Endothelial cell of umbilical vein (primary cell): ENCODE results near the gene TMEM233. TPM values are rescaled to one million over a fixed set of nuclear protein-coding genes. Genes with fewer than 3 reads are reported as not detected.

Experiments
- BruUV-seq: library from RNA; stranded (reverse); fragments of 400-500 nt; replicated peaks from 2 replicates; lab custom pipeline; 2021; lab: Mats Ljungman, UMichigan
- CTCF ChIA-PET: fragments of 300-600, 350-600 bp; sonication (Branson Sonifier 250); formaldehyde crosslinking; loops from one replicate; lab custom pipeline; 2021; ENCODE audit warnings: antibody characterized with exemption, inconsistent platforms; lab: Charles Lee
- POLR2A ChIA-PET: fragments of 300-600, 350-600 bp; sonication (Branson Sonifier 250); formaldehyde crosslinking; loops from one replicate; lab custom pipeline; 2021; ENCODE audit warnings: antibody characterized with exemption, inconsistent platforms; lab: Charles Lee
- DNase-seq: peaks from one replicate; pipeline ENCODE4 v3.0.0-alpha.2; 2011; ENCODE audit warnings: low read depth, low spot score
- FAIRE-seq: peaks from 2 replicates; lab custom pipeline; 2011; peaks lifted over from hg19 to GRCh38; lab: Jason Lieb, UNC
- H2AFZ ChIP-seq: 2 replicates; pipeline ENCODE4 v1.6.0; 2012; ENCODE audit warnings: low read depth, low read length, control low read depth, inconsistent platforms
- H3K27ac ChIP-seq: 2 replicates; pipeline ENCODE4 v1.5.1; 2011; ENCODE audit warnings: low read depth, mild to moderate bottlenecking, control low read depth, low read length, moderate library complexity; ENCODE audit not compliant: insufficient read depth
- H3K27me3 ChIP-seq, 2 experiments: 2 replicates each; pipeline versions ENCODE4 v1.6.0 to v1.6.1; 2011; ENCODE audit warnings: low read length in 2 of 2, mixed read lengths in 1 of 2; ENCODE audit not compliant: control insufficient read depth in 2 of 2, insufficient read depth in 2 of 2
- H3K36me3 ChIP-seq, 2 experiments: 2 replicates in 1 of 2; 3 replicates in 1 of 2; pipeline ENCODE4 v1.5.1; 2011; ENCODE audit warnings: low read length in 2 of 2, mild to moderate bottlenecking in 1 of 2, moderate library complexity in 1 of 2; ENCODE audit not compliant: control insufficient read depth in 2 of 2, insufficient read depth in 2 of 2; ENCODE audit errors: extremely low read depth in 1 of 2
- H3K4me1 ChIP-seq: 3 replicates; pipeline ENCODE4 v1.5.1; 2011; ENCODE audit warnings: mild to moderate bottlenecking, low read length; ENCODE audit not compliant: control insufficient read depth, insufficient read depth; ENCODE audit errors: extremely low read depth
- H3K4me2 ChIP-seq: 2 replicates; pipeline ENCODE4 v1.6.1; 2011; ENCODE audit warnings: low read length, control low read depth, mixed read lengths; ENCODE audit not compliant: insufficient read depth
- H3K4me3 ChIP-seq, 3 experiments: fragments of 200-600 bp in 1 of 3; sonication (generic), shearing (Covaris generic) in 1 of 3; replicated peaks in 1 of 3; 2 replicates each; pipeline ENCODE4 v1.5.1; 2011 to 2016; ENCODE audit warnings: control low read depth in 3 of 3, low read length in 3 of 3, mild to moderate bottlenecking in 2 of 3, inconsistent platforms in 1 of 3, low read depth in 1 of 3, moderate library complexity in 1 of 3; ENCODE audit not compliant: insufficient read depth in 1 of 3
- H3K79me2 ChIP-seq: 2 replicates; pipeline ENCODE4 v1.6.0; 2012; ENCODE audit warnings: low read length, inconsistent platforms; ENCODE audit not compliant: control insufficient read depth, insufficient read depth
- H3K9ac ChIP-seq: replicated peaks from 2 replicates; pipeline ENCODE3; 2011; ENCODE audit warnings: low read length, control low read depth; ENCODE audit not compliant: insufficient read depth; ENCODE audit errors: extremely low read depth
- H3K9me1 ChIP-seq: replicated peaks from 3 replicates; pipeline ENCODE4 v1.6.0; 2011; ENCODE audit warnings: mild to moderate bottlenecking, low read length; ENCODE audit not compliant: control insufficient read depth, insufficient read depth; ENCODE audit errors: extremely low read depth
- H3K9me3 ChIP-seq: replicated peaks from 2 replicates; pipeline ENCODE4 v1.5.1; 2012; ENCODE audit warnings: low read length, inconsistent platforms; ENCODE audit not compliant: control insufficient read depth, insufficient read depth
- H4K20me1 ChIP-seq: replicated peaks from 2 replicates; pipeline ENCODE3; 2011; ENCODE audit warnings: mild to moderate bottlenecking, low read length; ENCODE audit not compliant: control insufficient read depth, insufficient read depth; ENCODE audit errors: extremely low read depth
- EZH2 ChIP-seq: IDR thresholded peaks from 2 replicates; pipeline ENCODE4 v1.6.1; 2012; ENCODE audit warnings: borderline replicate concordance, low read depth, mild to moderate bottlenecking, moderate library complexity, low read length, inconsistent platforms; ENCODE audit not compliant: severe bottlenecking
- FOS ChIP-seq: IDR thresholded peaks from 2 replicates; pipeline ENCODE4 v1.6.1; 2011; ENCODE audit warnings: mild to moderate bottlenecking, low read length, moderate library complexity, borderline replicate concordance; ENCODE audit not compliant: insufficient read depth
- GATA2 ChIP-seq: IDR thresholded peaks from 2 replicates; pipeline ENCODE4 v1.7.0; 2011; ENCODE audit warnings: low read depth, mild to moderate bottlenecking, moderate library complexity, mixed read lengths, low read length; ENCODE audit not compliant: insufficient read length, insufficient read depth
- JUN ChIP-seq: IDR thresholded peaks from 2 replicates; pipeline ENCODE4 v1.6.1; 2011; ENCODE audit warnings: borderline replicate concordance, low read depth; ENCODE audit not compliant: insufficient read length, insufficient read depth
- MYC ChIP-seq: IDR thresholded peaks from one replicate; pipeline ENCODE4 v1.6.1; 2011; ENCODE audit warnings: mild to moderate bottlenecking, low read depth, low read length
- POLR2A ChIP-seq: IDR thresholded peaks from 2 replicates; pipeline ENCODE4 v1.6.1; 2012; ENCODE audit warnings: low read depth, mild to moderate bottlenecking, control low read depth, low read length
- POLR2AphosphoS5 ChIP-seq: IDR thresholded peaks from 2 replicates; pipeline ENCODE4 v1.6.1; 2012; ENCODE audit warnings: low read depth, mild to moderate bottlenecking, control low read depth, low read length, moderate library complexity; ENCODE audit not compliant: insufficient read depth
- dilution Hi-C: fragments of 300-500 bp; cut with MboI; formaldehyde crosslinking; loops from one replicate; pipeline ENCODE4 v1.15.0; 2019; ENCODE audit warnings: low sequenced_read_pairs; ENCODE audit not compliant: extremely low pct_ligation_motif_present
- intact Hi-C: fragments of 100-400 bp; cut with micrococcal nuclease; formaldehyde crosslinking; loops from one replicate; pipeline ENCODE4 v1.10.0; 2022
- polyA plus RNA-seq, 4 experiments: library from polyadenylated mRNA; depleted of rRNA in 3 of 4; stranded (reverse) in 3 of 4; unstranded in 1 of 4; fragments of >200 nt; gene quantifications; 2 replicates each; pipeline versions ENCODE4 v1.2.1 to v1.2.3, GENCODE V29; 2011 to 2012; ENCODE audit warnings: missing spikeins in 1 of 4
- total RNA-seq: library from RNA; stranded (reverse); gene quantifications from 2 replicates; pipeline ENCODE4 v1.2.3, GENCODE V29; 2021
- TF ChIP-seq, protein P1 (sequence below), 2 donors: IDR thresholded peaks; 1 replicate in 1 of 2; 2 replicates in 1 of 2; pipeline ENCODE4 v1.5.1; 2011; ENCODE audit warnings: low read length in 2 of 2, mild to moderate bottlenecking in 2 of 2, moderate library complexity in 2 of 2, control low read depth in 1 of 2, inconsistent platforms in 1 of 2, low read depth in 1 of 2; ENCODE audit not compliant: insufficient read depth in 1 of 2; ENCODE audit errors: extremely low read depth in 1 of 2
- TF ChIP-seq, protein P2 (sequence below): IDR thresholded peaks from 2 replicates; pipeline ENCODE4 v1.6.1; 2011; ENCODE audit not compliant: insufficient read depth, insufficient read length

TMEM233 gene
- total and polyA plus RNA-seq, 2 donors (not counting 3 experiments of a cell fraction or from before 2014, with no cell fraction given): 0.01 TPM; not detected in 1

GRCh38 chr12:119681728-119682638 is 88.4 kb downstream of the TMEM233 start:
- TF ChIP-seq POLR2AphosphoS5 (no peak), GATA2 (no peak), POLR2A (no peak), JUN (no peak), EZH2 (no peak), MYC (no peak), FOS (no peak)
- TF ChIP-seq, protein P1, sequence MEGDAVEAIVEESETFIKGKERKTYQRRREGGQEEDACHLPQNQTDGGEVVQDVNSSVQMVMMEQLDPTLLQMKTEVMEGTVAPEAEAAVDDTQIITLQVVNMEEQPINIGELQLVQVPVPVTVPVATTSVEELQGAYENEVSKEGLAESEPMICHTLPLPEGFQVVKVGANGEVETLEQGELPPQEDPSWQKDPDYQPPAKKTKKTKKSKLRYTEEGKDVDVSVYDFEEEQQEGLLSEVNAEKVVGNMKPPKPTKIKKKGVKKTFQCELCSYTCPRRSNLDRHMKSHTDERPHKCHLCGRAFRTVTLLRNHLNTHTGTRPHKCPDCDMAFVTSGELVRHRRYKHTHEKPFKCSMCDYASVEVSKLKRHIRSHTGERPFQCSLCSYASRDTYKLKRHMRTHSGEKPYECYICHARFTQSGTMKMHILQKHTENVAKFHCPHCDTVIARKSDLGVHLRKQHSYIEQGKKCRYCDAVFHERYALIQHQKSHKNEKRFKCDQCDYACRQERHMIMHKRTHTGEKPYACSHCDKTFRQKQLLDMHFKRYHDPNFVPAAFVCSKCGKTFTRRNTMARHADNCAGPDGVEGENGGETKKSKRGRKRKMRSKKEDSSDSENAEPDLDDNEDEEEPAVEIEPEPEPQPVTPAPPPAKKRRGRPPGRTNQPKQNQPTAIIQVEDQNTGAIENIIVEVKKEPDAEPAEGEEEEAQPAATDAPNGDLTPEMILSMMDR (IDR thresholded peaks at IDR 0.05; ENCODE audit: extremely low read depth in 1 of 2, insufficient read depth in 1 of 2, low read depth in 1 of 2, low read length in 2 of 2): no peak
- TF ChIP-seq, protein P2, sequence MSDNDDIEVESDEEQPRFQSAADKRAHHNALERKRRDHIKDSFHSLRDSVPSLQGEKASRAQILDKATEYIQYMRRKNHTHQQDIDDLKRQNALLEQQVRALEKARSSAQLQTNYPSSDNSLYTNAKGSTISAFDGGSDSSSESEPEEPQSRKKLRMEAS: no peak
- no peak overlapping the region for H3K9ac ChIP-seq
- no peak overlapping the region for H2AFZ ChIP-seq
- BruUV-seq: no TSS peak
- no peak overlapping the region for H3K4me3 ChIP-seq
- H3K9me1 ChIP-seq: no peaks in the 10 kb centered on the region
- no peaks in the 10 kb centered on the region for H3K79me2 ChIP-seq
- no peak overlapping the region for H3K4me2 ChIP-seq
- no peaks in the 10 kb centered on the region for H3K4me1 ChIP-seq
- no peak for DNase-seq
- H3K9me3 ChIP-seq: no peaks in the 10 kb centered on the region
- dilution Hi-C loops (no loop called here), intact Hi-C loops (no loop called here)
- H3K27ac ChIP-seq: no peak overlapping the region
- no peak for FAIRE-seq
- no peaks in the 10 kb centered on the region for H3K27me3 ChIP-seq
- H3K36me3 ChIP-seq: peaks cover 9 to 33% of the 10 kb centered on the region in 2 experiments
- CTCF ChIA-PET: interaction anchor here (0.7 to 3.0 kb wide), 7 partner anchors 10 to 99 kb away, joined by 3 to 12 read pairs (median 4); partner anchors contain the start of gene PRKAB1
- H4K20me1 ChIP-seq: no peaks in the 10 kb centered on the region
- POLR2A ChIA-PET: no interaction called here
